GM21381 (cell line): ENCODE measurements around the gene HEXD.
"Not testable (repeated sequence)": the region's sequence is repeated elsewhere in the genome, so short reads cannot be mapped to it uniquely, and the experiment has no call there.

Experiments used
- ATAC-seq: cut with Tn5 transposase; IDR thresholded peaks from one replicate; pipeline ENCODE4 v1.9.1; 2021; ENCODE audit warnings: mild to moderate bottlenecking, moderate library complexity; ENCODE audit not compliant: unreplicated experiment

HEXD gene

GRCh38 chr17:82457073-82457928, 39.2 kb downstream of the HEXD start:
- no peak for ATAC-seq

- ATAC-seq = no peak
Measured at GRCh38 chr17:82457929-82458178, 39.7 kb downstream of the HEXD start.

- ATAC-seq = peak; percentile 90
Measured at GRCh38 chr17:82458179-82458884, 40.2 kb downstream of the HEXD start, which contains the start of gene NARF. NARF (plus strand) TSS chr17:82458741; CDS start chr17:82458804, 63 bp downstream.

GRCh38 chr17:82458885-82459424, 40.8 kb downstream of the HEXD start:
- peak; percentile 1 for ATAC-seq

- ATAC-seq = not testable (repeated sequence)
Measured at GRCh38 chr17:82459936-82460335, 41.8 kb downstream of the HEXD start.

- ATAC-seq = no peak
Measured at GRCh38 chr17:82461827-82462524, 43.8 kb downstream of the HEXD start.

- ATAC-seq = no peak
Measured at GRCh38 chr17:82463391-82463790, 45.2 kb downstream of the HEXD start.

- no peak for ATAC-seq
Measured at GRCh38 chr17:82463925-82464566, 45.9 kb downstream of the HEXD start.

GRCh38 chr17:82464567-82464929, 46.4 kb downstream of the HEXD start:
- no peak for ATAC-seq

GRCh38 chr17:82465023-82465603, 47.0 kb downstream of the HEXD start:
- ATAC-seq = no peak

- ATAC-seq = no peak
Measured at GRCh38 chr17:82468692-82469091, 50.5 kb downstream of the HEXD start.

- no peak for ATAC-seq
Measured at GRCh38 chr17:82470065-82470464, 51.9 kb downstream of the HEXD start.

- no peak for ATAC-seq
Measured at GRCh38 chr17:82474223-82475010, 56.3 kb downstream of the HEXD start.

GRCh38 chr17:82475458-82475857, 57.3 kb downstream of the HEXD start:
- no peak for ATAC-seq

- no peak for ATAC-seq
Measured at GRCh38 chr17:82477934-82478333, 59.8 kb downstream of the HEXD start.

GRCh38 chr17:82479602-82480001, 61.5 kb downstream of the HEXD start:
- no peak for ATAC-seq

GRCh38 chr17:82480318-82480717, 62.2 kb downstream of the HEXD start:
- no peak for ATAC-seq

GRCh38 chr17:82483204-82483660, 65.1 kb downstream of the HEXD start:
- no peak for ATAC-seq

- ATAC-seq = no peak
Measured at GRCh38 chr17:82483836-82484235, 65.7 kb downstream of the HEXD start.
